ENCODE results near the gene OXA1L.

DNA sequence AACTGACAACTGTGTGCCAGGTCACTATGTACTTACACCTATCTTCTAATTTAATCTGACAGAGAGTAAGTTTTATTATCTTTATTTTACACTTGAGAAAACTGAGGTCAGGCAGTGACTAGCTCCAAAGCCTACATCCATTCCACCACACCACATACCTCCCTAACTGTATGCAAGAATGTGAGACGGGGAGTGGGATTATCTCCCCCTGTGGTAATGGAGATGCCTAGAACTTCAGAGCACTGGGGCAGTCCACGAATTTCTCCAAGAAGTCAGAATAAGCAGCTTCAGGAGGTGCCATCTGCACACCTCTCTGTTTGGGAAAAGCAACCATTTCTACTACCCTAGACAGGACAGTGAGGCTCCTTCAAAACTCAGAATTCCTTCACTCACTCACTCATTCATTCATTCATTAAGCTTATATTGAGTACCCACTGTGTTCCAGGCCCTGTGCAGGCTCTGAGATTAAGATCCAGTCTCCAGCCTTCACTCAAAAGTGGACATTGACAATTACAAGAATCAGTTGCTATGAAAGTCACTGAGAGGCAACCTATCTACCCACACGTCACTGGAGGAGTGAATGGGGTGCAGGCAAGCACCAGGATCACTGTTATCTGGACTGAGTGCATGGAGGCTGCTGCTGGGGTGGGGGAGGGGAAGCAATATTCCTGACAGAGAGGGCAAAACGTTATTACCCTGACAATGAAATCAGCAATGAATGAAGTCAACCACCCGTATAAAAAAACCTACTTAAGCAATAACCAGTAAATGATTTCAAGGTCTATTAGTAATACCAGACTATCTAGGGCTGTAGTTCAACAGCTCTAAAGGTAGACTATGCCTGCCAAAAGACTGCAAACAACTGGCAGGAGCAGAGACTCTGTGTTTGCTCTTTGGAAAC lies 30.8 kb downstream of the OXA1L start:
- TF ChIP-seq POLR2AphosphoS5 (IDR thresholded peaks at IDR 0.05; ENCODE audit: borderline replicate concordance, low read depth, low read length) (no peak), EZH2 (IDR thresholded peaks at IDR 0.05) (no peak), FOXP2 (optimal IDR thresholded peaks at IDR 0.05; ENCODE audit: control extremely low read depth, extremely low read length, insufficient read depth) (no peak)

All from SK-N-MC (cell line).